HG02981 (cell line): ENCODE measurements around the gene HACD1.
"Not testable (repeated sequence)": the region's sequence is repeated elsewhere in the genome, so short reads cannot be mapped to it uniquely, and the experiment has no call there.

Source experiments
- ATAC-seq: cut with Tn5 transposase; IDR thresholded peaks from one replicate; pipeline ENCODE4 v1.9.1; 2021; ENCODE audit warnings: mild to moderate bottlenecking, moderate library complexity; ENCODE audit not compliant: unreplicated experiment

Gene HACD1

GRCh38 chr10:17643755-17644484, 26.7 kb upstream of the HACD1 start, which contains the start of gene STAM:
TSS of gene STAM (plus strand) at chr10:17644151. CDS start at chr10:17644340, 189 bp downstream.
- peak; percentile 82 for ATAC-seq

- ATAC-seq: peak; percentile 13
These were observed 26.2 kb upstream of the HACD1 start for GRCh38 chr10:17643339-17643754.

- ATAC-seq: no peak
These were observed 23.2 kb upstream of the HACD1 start for GRCh38 chr10:17640331-17640816.

GRCh38 chr10:17637869-17638268, 20.7 kb upstream of the HACD1 start:
- no peak for ATAC-seq

- no peak for ATAC-seq
These were observed 16.2 kb upstream of the HACD1 start for GRCh38 chr10:17633353-17633752.

- ATAC-seq: not testable (repeated sequence)
These were observed 15.4 kb upstream of the HACD1 start for GRCh38 chr10:17632590-17632989.

GRCh38 chr10:17626656-17627055, 9.5 kb upstream of the HACD1 start:
- ATAC-seq: no peak

- ATAC-seq: no peak
These were observed 7.8 kb upstream of the HACD1 start for GRCh38 chr10:17624996-17625395.

- no peak for ATAC-seq
These were observed 4.9 kb upstream of the HACD1 start for GRCh38 chr10:17622061-17622460.

GRCh38 chr10:17616403-17617030, 657 bp downstream of the HACD1 start:
- ATAC-seq: peak; percentile 41

GRCh38 chr10:17609523-17610079, 7.6 kb downstream of the HACD1 start:
- ATAC-seq: no peak

- peak; percentile 86 for ATAC-seq
These were observed 9.4 kb downstream of the HACD1 start for GRCh38 chr10:17607603-17608332.

GRCh38 chr10:17607060-17607459, 10.1 kb downstream of the HACD1 start:
- ATAC-seq: no peak

- ATAC-seq: no peak
These were observed 10.6 kb downstream of the HACD1 start for GRCh38 chr10:17606547-17607040.

GRCh38 chr10:17605936-17606335, 11.2 kb downstream of the HACD1 start:
- no peak for ATAC-seq

- peak; percentile 48 for ATAC-seq
These were observed 18.1 kb downstream of the HACD1 start for GRCh38 chr10:17599089-17599488.

GRCh38 chr10:17597386-17597785, 19.8 kb downstream of the HACD1 start:
- ATAC-seq: no peak

- ATAC-seq: no peak
These were observed 26.1 kb downstream of the HACD1 start for GRCh38 chr10:17590969-17591645.

GRCh38 chr10:17589316-17589715, 27.9 kb downstream of the HACD1 start:
- ATAC-seq: not testable (repeated sequence)

GRCh38 chr10:17588420-17588819, 28.8 kb downstream of the HACD1 start:
- no peak for ATAC-seq
